Loucy (cell line): ENCODE results near the gene LHFPL5.

Experiments used
- H2AFZ ChIP-seq: fragments of 200-600 bp; sonication (generic); 2 replicates; pipeline ENCODE4 v1.6.0; 2016; ENCODE audit warnings: antibody characterized with exemption, mild to moderate bottlenecking, low read length, moderate library complexity
- H3F3A ChIP-seq: fragments of 200-600 bp; 2 replicates; pipeline ENCODE4 v1.6.0; 2016; ENCODE audit warnings: antibody characterized with exemption, low read depth, mild to moderate bottlenecking
- H3K27me3 ChIP-seq: fragments of 200-600 bp; sonication (generic); 2 replicates; pipeline ENCODE4 v1.6.1; 2014; ENCODE audit warnings: low read length, mild to moderate bottlenecking; ENCODE audit not compliant: insufficient read depth, poor library complexity, severe bottlenecking
- H3K36me3 ChIP-seq: fragments of 200-600 bp; sonication (generic); 2 replicates; pipeline ENCODE4 v1.6.1; 2016; ENCODE audit warnings: low read length; ENCODE audit not compliant: insufficient read depth
- H3K4me1 ChIP-seq: fragments of 200-600 bp; sonication (generic); 2 replicates; pipeline ENCODE4 v1.5.1; 2014; ENCODE audit warnings: low read length, mild to moderate bottlenecking; ENCODE audit not compliant: insufficient read depth, poor library complexity, severe bottlenecking
- H3K4me2 ChIP-seq: fragments of 200-600 bp; sonication (generic); 2 replicates; pipeline ENCODE4 v1.6.0; 2014; ENCODE audit warnings: antibody characterized with exemption, low read length, low read depth, mild to moderate bottlenecking; ENCODE audit not compliant: poor library complexity, severe bottlenecking
- H3K4me3 ChIP-seq: fragments of 200-600 bp; sonication (generic); 2 replicates; pipeline ENCODE4 v1.5.1; 2014; ENCODE audit warnings: low read length, mild to moderate bottlenecking, mixed read lengths; ENCODE audit not compliant: poor library complexity, severe bottlenecking
- H3K79me2 ChIP-seq: fragments of 200-600 bp; sonication (generic); 2 replicates; pipeline ENCODE4 v1.6.1; 2014; ENCODE audit warnings: low read length; ENCODE audit not compliant: insufficient read depth
- H3K9ac ChIP-seq: fragments of 200-600 bp; sonication (generic); 2 replicates; pipeline ENCODE4 v1.6.0; 2014; ENCODE audit warnings: mild to moderate bottlenecking, low read depth, low read length, moderate library complexity; ENCODE audit not compliant: poor library complexity, severe bottlenecking
- H3K9me2 ChIP-seq: fragments of 200-600 bp; sonication (generic); replicated peaks from 2 replicates; pipeline ENCODE4 v1.6.1; 2016; ENCODE audit warnings: low read depth, low read length, mixed read lengths
- H3K9me3 ChIP-seq: fragments of 200-600 bp; sonication (generic); 2 replicates; pipeline ENCODE4 v1.6.1; 2014; ENCODE audit warnings: mild to moderate bottlenecking, antibody characterized with exemption, low read length, low read depth; ENCODE audit not compliant: insufficient read depth
- H4K20me1 ChIP-seq: fragments of 200-600 bp; sonication (generic); 2 replicates; pipeline ENCODE4 v1.6.0; 2014; ENCODE audit warnings: antibody characterized with exemption, low read length, mild to moderate bottlenecking; ENCODE audit not compliant: insufficient read depth, poor library complexity, severe bottlenecking
- EZH2phosphoT487 ChIP-seq: fragments of 200-600 bp; IDR thresholded peaks from 2 replicates; pipeline ENCODE4 v1.6.1; 2018; ENCODE audit warnings: antibody characterized with exemption, mild to moderate bottlenecking, moderate library complexity, borderline replicate concordance
- TF ChIP-seq, protein P1 (sequence below): fragments of 200-600 bp; sonication (generic); conservative IDR thresholded peaks from 2 replicates; pipeline ENCODE4 v1.5.1; 2014; ENCODE audit warnings: mild to moderate bottlenecking, antibody characterized with exemption, low read length

LHFPL5 gene

GRCh38 chr6:35788423-35788982 is 16.6 kb upstream of the LHFPL5 start:
- Histone ChIP-seq H3K9ac (no peak overlapping the region), H4K20me1 (no peaks in the 10 kb centered on the region), H3K36me3 (no peaks in the 10 kb centered on the region), H3K4me1 (no peaks in the 10 kb centered on the region), H3K4me3 (no peak overlapping the region), H3K9me2 (no peaks in the 10 kb centered on the region), H3K79me2 (no peaks in the 10 kb centered on the region), H3K9me3 (no peaks in the 10 kb centered on the region), H3F3A (no peaks in the 10 kb centered on the region), H3K27me3 (no peaks in the 10 kb centered on the region), H3K4me2 (no peak overlapping the region), H2AFZ (no peak overlapping the region)
- TF ChIP-seq EZH2phosphoT487 = no peak
- TF ChIP-seq, protein P1, sequence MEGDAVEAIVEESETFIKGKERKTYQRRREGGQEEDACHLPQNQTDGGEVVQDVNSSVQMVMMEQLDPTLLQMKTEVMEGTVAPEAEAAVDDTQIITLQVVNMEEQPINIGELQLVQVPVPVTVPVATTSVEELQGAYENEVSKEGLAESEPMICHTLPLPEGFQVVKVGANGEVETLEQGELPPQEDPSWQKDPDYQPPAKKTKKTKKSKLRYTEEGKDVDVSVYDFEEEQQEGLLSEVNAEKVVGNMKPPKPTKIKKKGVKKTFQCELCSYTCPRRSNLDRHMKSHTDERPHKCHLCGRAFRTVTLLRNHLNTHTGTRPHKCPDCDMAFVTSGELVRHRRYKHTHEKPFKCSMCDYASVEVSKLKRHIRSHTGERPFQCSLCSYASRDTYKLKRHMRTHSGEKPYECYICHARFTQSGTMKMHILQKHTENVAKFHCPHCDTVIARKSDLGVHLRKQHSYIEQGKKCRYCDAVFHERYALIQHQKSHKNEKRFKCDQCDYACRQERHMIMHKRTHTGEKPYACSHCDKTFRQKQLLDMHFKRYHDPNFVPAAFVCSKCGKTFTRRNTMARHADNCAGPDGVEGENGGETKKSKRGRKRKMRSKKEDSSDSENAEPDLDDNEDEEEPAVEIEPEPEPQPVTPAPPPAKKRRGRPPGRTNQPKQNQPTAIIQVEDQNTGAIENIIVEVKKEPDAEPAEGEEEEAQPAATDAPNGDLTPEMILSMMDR = no peak

DNA sequence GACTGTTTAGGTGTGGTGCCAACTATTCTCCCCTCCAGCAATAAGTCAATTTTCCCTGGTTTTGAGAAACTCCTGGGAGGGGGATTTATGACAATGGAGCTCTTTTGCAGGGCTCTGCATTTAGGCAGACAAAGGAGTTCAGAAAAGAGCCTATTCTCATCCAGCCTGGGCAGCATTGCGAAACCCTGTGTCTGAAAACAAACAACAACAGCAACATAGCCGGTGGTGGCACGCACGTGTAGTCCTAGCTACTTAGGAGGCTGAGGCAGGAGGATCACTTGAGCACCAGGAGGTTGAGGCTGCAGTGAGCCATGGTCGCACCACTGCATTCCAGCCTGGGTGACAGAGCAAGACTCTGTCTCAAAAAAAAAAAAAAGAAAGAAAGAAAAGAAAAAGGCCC is 14.5 kb upstream of the LHFPL5 start:
- no peak overlapping the region for H2AFZ ChIP-seq
- no peaks in the 10 kb centered on the region for H3K36me3 ChIP-seq
- H3K9ac ChIP-seq = no peak overlapping the region
- no peaks in the 10 kb centered on the region for H3K9me2 ChIP-seq
- H3K4me2 ChIP-seq = no peak overlapping the region
- H3K9me3 ChIP-seq = no peaks in the 10 kb centered on the region
- no peaks in the 10 kb centered on the region for H3K4me1 ChIP-seq
- no peaks in the 10 kb centered on the region for H4K20me1 ChIP-seq
- H3K27me3 ChIP-seq = no peaks in the 10 kb centered on the region
- TF ChIP-seq, protein P1 = no peak
- no peak for TF ChIP-seq EZH2phosphoT487
- no peaks in the 10 kb centered on the region for H3F3A ChIP-seq
- H3K4me3 ChIP-seq = no peak overlapping the region
- no peaks in the 10 kb centered on the region for H3K79me2 ChIP-seq

GRCh38 chr6:35794536-35795452 is 10.4 kb upstream of the LHFPL5 start:
- Histone ChIP-seq H3K4me3 (no peak overlapping the region), H3K36me3 (no peaks in the 10 kb centered on the region), H3K9me3 (no peaks in the 10 kb centered on the region), H2AFZ (no peak overlapping the region), H3K79me2 (no peaks in the 10 kb centered on the region), H3K4me2 (no peak overlapping the region), H3K27me3 (no peaks in the 10 kb centered on the region), H3K4me1 (no peaks in the 10 kb centered on the region), H3K9ac (no peak overlapping the region), H4K20me1 (no peaks in the 10 kb centered on the region), H3K9me2 (no peaks in the 10 kb centered on the region), H3F3A (no peaks in the 10 kb centered on the region)
- no peak for TF ChIP-seq EZH2phosphoT487
- TF ChIP-seq, protein P1 = no peak
